H1 (cell line): ENCODE data around the gene HDHD2. TPM values are rescaled to one million over a fixed set of nuclear protein-coding genes. Genes with fewer than 3 reads are reported as not detected.

Source experiments
- CREB1 ChIP-seq: IDR thresholded peaks from 2 replicates; pipeline ENCODE4 v1.6.1; 2012; ENCODE audit warnings: inconsistent platforms
- GTF2F1 ChIP-seq: IDR thresholded peaks from 2 replicates; pipeline ENCODE4 v1.6.1; 2012; ENCODE audit warnings: low read depth, low read length, improper control_type of control experiment, borderline replicate concordance
- JUND ChIP-seq: IDR thresholded peaks from 2 replicates; pipeline ENCODE4 v1.6.1; 2011; ENCODE audit warnings: mild to moderate bottlenecking, improper control_type of control experiment, low read length
- POLR2AphosphoS5 ChIP-seq: IDR thresholded peaks from 2 replicates; pipeline ENCODE4 v1.6.1; 2011; ENCODE audit warnings: low read depth, low read length
- POU5F1 ChIP-seq: IDR thresholded peaks from 2 replicates; pipeline ENCODE4 v1.6.1; 2011; ENCODE audit warnings: low read depth, mild to moderate bottlenecking, low read length, moderate library complexity
- SIN3A ChIP-seq, 2 experiments: IDR thresholded peaks in 1 of 2; conservative IDR thresholded peaks in 1 of 2; 2 replicates each; pipeline ENCODE4 v1.6.1; 2011 to 2012; ENCODE audit warnings: low read length in 2 of 2, improper control_type of control experiment in 1 of 2, low read depth in 1 of 2, mild to moderate bottlenecking in 1 of 2
- SUZ12 ChIP-seq: fragments of 200-600 bp; sonication (generic); IDR thresholded peaks from 2 replicates; pipeline ENCODE4 v1.6.1; 2012; ENCODE audit warnings: mild to moderate bottlenecking, inconsistent platforms, low read length, moderate library complexity, mixed read lengths
- TAF1 ChIP-seq: IDR thresholded peaks from 2 replicates; pipeline ENCODE4 v1.6.1; 2011; ENCODE audit warnings: mild to moderate bottlenecking, low read depth, low read length
- TBP ChIP-seq: IDR thresholded peaks from 2 replicates; pipeline ENCODE4 v1.6.1; 2011; ENCODE audit warnings: low read depth, low read length, improper control_type of control experiment
- polyA plus RNA-seq, 7 experiments: library from polyadenylated mRNA; depleted of rRNA in 3 of 7; stranded (reverse) in 5 of 7; unstranded in 2 of 7; fragments of >200 nt in 5 of 7; fragments of 200-250 nt in 2 of 7; gene quantifications; 1 replicate in 5 of 7; 2 replicates in 1 of 7; 4 replicates in 1 of 7; pipeline versions ENCODE4 v1.2.1 to v1.2.3, GENCODE V29; 2011 to 2013; ENCODE audit warnings: missing spikeins in 2 of 7, mixed read lengths in 2 of 7
- total RNA-seq: library from RNA; stranded (reverse); fragmentation: NEBNext Ultra II Directional; extraction: Animal tissue kit (Norgen Biotek cat#: 25700); gene quantifications from 2 replicates; pipeline ENCODE4 v1.2.1, GENCODE V29; 2021

The HDHD2 gene
- total and polyA plus RNA-seq, 2 of the 8 experiments (the other 6 are each of a cell fraction or from before 2014, with no cell fraction given) = 16.7 to 42.7 TPM

GRCh38 chr18:47175898-47176575 lies 25.7 kb upstream of the HDHD2 start, which contains the start of gene IER3IP1 (continued):
- TF ChIP-seq JUND (no peak), TBP (0 out of 2 replicates have a peak, but pooled peaks have one; percentile 33), GTF2F1 (no peak), SIN3A (conservative IDR thresholded peaks at IDR 0.05 in 1 of 2, IDR thresholded peaks at IDR 0.05 in 1 of 2; ENCODE audit: low read depth in 1 of 2, low read length in 2 of 2) (peak in 1 of 2 experiments; percentile 77; a peak in 1 of 4 replicates), TAF1 (peak; percentile 73; the same call in 1 of the 2 replicates), CREB1 (peak; percentile 40; the same call in 1 of the 2 replicates), POLR2AphosphoS5 (peak; percentile 52; the same call in 1 of the 2 replicates), SUZ12 (no peak), POU5F1 (no peak)
- TF ChIP-seq, all 59 proteins: peak for 13
